WTC11 (cell line): ENCODE measurements around the gene FAM89A. TPM values are rescaled to one million over a fixed set of nuclear protein-coding genes. Genes with fewer than 3 reads are reported as not detected.

Experiments used
- ATAC-seq: fragments of 200-7000 bp; cut with Tn5 transposase; 2 replicates; pipeline ENCODE4 v1.10.0; 2021; ENCODE audit warnings: mild to moderate bottlenecking, moderate library complexity
- CTCF ChIA-PET: fragments of 300-600 bp; sonication (Branson Sonifier 250); formaldehyde crosslinking; loops from one replicate; lab custom pipeline; 2021; ENCODE audit warnings: antibody characterized with exemption; lab: Charles Lee
- POLR2A ChIA-PET: fragments of 350-600 bp; sonication (Branson Sonifier 250); formaldehyde crosslinking; loops from one replicate; lab custom pipeline; 2021; ENCODE audit warnings: antibody characterized with exemption; lab: Charles Lee
- DNase-seq: peaks from one replicate; pipeline ENCODE4 v3.0.0; 2021; ENCODE audit warnings: low spot score
- H3K27ac Mint-ChIP-seq: 2 replicates; pipeline ENCODE4 v1.8.0; 2021; ENCODE audit warnings: mixed read lengths
- H3K27me3 Mint-ChIP-seq: 2 replicates; pipeline ENCODE4 v1.8.0; 2021; ENCODE audit warnings: low read depth, mild to moderate bottlenecking, moderate library complexity, mixed read lengths
- H3K36me3 Mint-ChIP-seq: 2 replicates; pipeline ENCODE4 v1.8.0; 2021; ENCODE audit warnings: mixed read lengths
- H3K4me1 Mint-ChIP-seq: 2 replicates; pipeline ENCODE4 v1.8.0; 2022; ENCODE audit warnings: mixed read lengths
- H3K4me3 Mint-ChIP-seq: 2 replicates; pipeline ENCODE4 v1.8.0; 2021; ENCODE audit warnings: mild to moderate bottlenecking, moderate library complexity, mixed read lengths
- H3K9me3 Mint-ChIP-seq: 2 replicates; pipeline ENCODE4 v1.8.0; 2021; ENCODE audit warnings: mixed read lengths
- ARID4B ChIP-seq: sonication (generic); formaldehyde crosslinking; IDR thresholded peaks from 2 replicates; pipeline ENCODE4 v1.8.0; 2023; ENCODE audit warnings: missing genetic modification reagents, mild to moderate bottlenecking, borderline replicate concordance
- ATF2 ChIP-seq: sonication (generic); formaldehyde crosslinking; IDR thresholded peaks from 2 replicates; pipeline ENCODE4 v1.8.1; 2022; ENCODE audit warnings: low read depth, missing genetic modification reagents, borderline replicate concordance
- CBFB ChIP-seq: sonication (generic); formaldehyde crosslinking; IDR thresholded peaks from 2 replicates; pipeline ENCODE4 v1.8.1; 2022; ENCODE audit warnings: mild to moderate bottlenecking, low read depth, missing genetic modification reagents
- CDX4 ChIP-seq: fragments of 250-450 bp; sonication (Bioruptor Pico); IDR thresholded peaks from 2 replicates; pipeline ENCODE4 v1.9.0; 2021; ENCODE audit warnings: moderate library complexity, mild to moderate bottlenecking, inconsistent platforms, borderline replicate concordance
- ETV6 ChIP-seq: sonication (generic); formaldehyde crosslinking; IDR thresholded peaks from 2 replicates; pipeline ENCODE4 v1.8.1; 2022; ENCODE audit warnings: mild to moderate bottlenecking, missing genetic modification reagents
- FOXJ3 ChIP-seq: sonication (generic); formaldehyde crosslinking; IDR thresholded peaks from 2 replicates; pipeline ENCODE4 v1.9.0; 2021; ENCODE audit warnings: missing genetic modification reagents, mild to moderate bottlenecking, borderline replicate concordance
- HMGA2 ChIP-seq: fragments of 250-450 bp; sonication (Bioruptor Pico); IDR thresholded peaks from 2 replicates; pipeline ENCODE4 v1.4.0; 2021; ENCODE audit warnings: mild to moderate bottlenecking, moderate library complexity
- JUN ChIP-seq: sonication (generic); formaldehyde crosslinking; IDR thresholded peaks from 2 replicates; pipeline ENCODE4 v1.8.0; 2023; ENCODE audit warnings: mild to moderate bottlenecking, missing genetic modification reagents
- PRRX2 ChIP-seq: fragments of 250-450 bp; sonication (Bioruptor Pico); IDR thresholded peaks from 2 replicates; pipeline ENCODE4 v1.8.0; 2021; ENCODE audit warnings: mild to moderate bottlenecking
- SMAD4 ChIP-seq: sonication (generic); formaldehyde crosslinking; IDR thresholded peaks from 2 replicates; pipeline ENCODE4 v1.8.0; 2022; ENCODE audit warnings: mild to moderate bottlenecking, missing genetic modification reagents
- SP1 ChIP-seq: sonication (generic); formaldehyde crosslinking; conservative IDR thresholded peaks from 2 replicates; pipeline ENCODE4 v1.8.1; 2022; ENCODE audit warnings: missing genetic modification reagents
- STAT6 ChIP-seq: sonication (generic); formaldehyde crosslinking; conservative IDR thresholded peaks from 2 replicates; pipeline ENCODE4 v1.8.1; 2023; ENCODE audit warnings: mild to moderate bottlenecking, low read depth, missing genetic modification reagents, moderate library complexity
- TCF7 ChIP-seq: sonication (generic); formaldehyde crosslinking; IDR thresholded peaks from 2 replicates; pipeline ENCODE4 v1.8.0; 2022; ENCODE audit warnings: mild to moderate bottlenecking, low read depth, missing genetic modification reagents, moderate library complexity
- TP53 ChIP-seq: sonication (generic); formaldehyde crosslinking; IDR thresholded peaks from 2 replicates; pipeline ENCODE4 v1.8.1; 2023; ENCODE audit warnings: mild to moderate bottlenecking, missing genetic modification reagents
- ZNF423 ChIP-seq: fragments of 250-450 bp; sonication (Bioruptor Pico); IDR thresholded peaks from 2 replicates; pipeline ENCODE4 v2.1.2; 2022; ENCODE audit warnings: mild to moderate bottlenecking, moderate library complexity
- total RNA-seq: library from RNA; stranded (reverse); gene quantifications from 3 replicates; pipeline ENCODE4 v1.2.3, GENCODE V29; 2021
- TF ChIP-seq, protein P1 (sequence below): fragments of 250-450 bp; sonication (Bioruptor Pico); IDR thresholded peaks from 2 replicates; pipeline ENCODE4 v1.8.0; 2021; ENCODE audit warnings: mild to moderate bottlenecking
- TF ChIP-seq, protein P2 (sequence below): sonication (generic); formaldehyde crosslinking; IDR thresholded peaks from 2 replicates; pipeline ENCODE4 v1.8.0; 2023; ENCODE audit warnings: missing genetic modification reagents

The FAM89A gene
- total RNA-seq, 1 experiment from 2014 or later: 2.4 TPM

GRCh38 chr1:230975636-230976035 is 64.4 kb downstream of the FAM89A start:
- POLR2A ChIA-PET: interaction anchor here (0.7 kb wide), 1 partner anchor 281 kb away, joined by 3 read pairs; no protein-coding TSS in a partner anchor
- peaks cover 41% of the 10 kb centered on the region for H3K27me3 Mint-ChIP-seq
- DNase-seq (no peak), ATAC-seq (no peak)
- CTCF ChIA-PET: no interaction called here
- H3K27ac Mint-ChIP-seq: no peak overlapping the region
- H3K9me3 Mint-ChIP-seq: no peaks in the 10 kb centered on the region
- no peak for TF ChIP-seq SP1 (CRISPR knock-in tag)
- TF ChIP-seq TCF7 (CRISPR knock-in tag): no peak
- no peak for TF ChIP-seq ARID4B
- H3K4me3 Mint-ChIP-seq: no peak overlapping the region
- peaks cover 15% of the 10 kb centered on the region for H3K4me1 Mint-ChIP-seq
- H3K36me3 Mint-ChIP-seq: no peaks in the 10 kb centered on the region

GRCh38 chr1:230972855-230973271 is 67.2 kb downstream of the FAM89A start:
- POLR2A ChIA-PET: no interaction called here

More at GRCh38 chr1:230972855-230973271, 67.2 kb downstream of the FAM89A start:
- ATAC-seq (no peak), DNase-seq (no peak)
- Mint-ChIP-seq H3K9me3 (no peaks in the 10 kb centered on the region), H3K27ac (no peak overlapping the region), H3K36me3 (no peaks in the 10 kb centered on the region), H3K4me1 (peaks cover 5% of the 10 kb centered on the region), H3K4me3 (no peak overlapping the region), H3K27me3 (peaks cover 53% of the 10 kb centered on the region)
- TF ChIP-seq CBFB (no peak), ETV6 (no peak), ATF2 (no peak), ZNF423 (CRISPR knock-in tag) (no peak), HMGA2 (CRISPR knock-in tag) (no peak), FOXJ3 (CRISPR knock-in tag) (no peak), SMAD4 (no peak), PRRX2 (CRISPR knock-in tag) (no peak), STAT6 (CRISPR knock-in tag) (no peak), CDX4 (CRISPR knock-in tag) (no peak), TP53 (CRISPR knock-in tag) (no peak), JUN (CRISPR knock-in tag) (no peak)
- TF ChIP-seq, protein P1, sequence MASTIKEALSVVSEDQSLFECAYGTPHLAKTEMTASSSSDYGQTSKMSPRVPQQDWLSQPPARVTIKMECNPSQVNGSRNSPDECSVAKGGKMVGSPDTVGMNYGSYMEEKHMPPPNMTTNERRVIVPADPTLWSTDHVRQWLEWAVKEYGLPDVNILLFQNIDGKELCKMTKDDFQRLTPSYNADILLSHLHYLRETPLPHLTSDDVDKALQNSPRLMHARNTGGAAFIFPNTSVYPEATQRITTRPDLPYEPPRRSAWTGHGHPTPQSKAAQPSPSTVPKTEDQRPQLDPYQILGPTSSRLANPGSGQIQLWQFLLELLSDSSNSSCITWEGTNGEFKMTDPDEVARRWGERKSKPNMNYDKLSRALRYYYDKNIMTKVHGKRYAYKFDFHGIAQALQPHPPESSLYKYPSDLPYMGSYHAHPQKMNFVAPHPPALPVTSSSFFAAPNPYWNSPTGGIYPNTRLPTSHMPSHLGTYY (CRISPR knock-in tag): no peak
- TF ChIP-seq, protein P2, sequence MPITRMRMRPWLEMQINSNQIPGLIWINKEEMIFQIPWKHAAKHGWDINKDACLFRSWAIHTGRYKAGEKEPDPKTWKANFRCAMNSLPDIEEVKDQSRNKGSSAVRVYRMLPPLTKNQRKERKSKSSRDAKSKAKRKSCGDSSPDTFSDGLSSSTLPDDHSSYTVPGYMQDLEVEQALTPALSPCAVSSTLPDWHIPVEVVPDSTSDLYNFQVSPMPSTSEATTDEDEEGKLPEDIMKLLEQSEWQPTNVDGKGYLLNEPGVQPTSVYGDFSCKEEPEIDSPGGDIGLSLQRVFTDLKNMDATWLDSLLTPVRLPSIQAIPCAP (CRISPR knock-in tag): no peak
- CTCF ChIA-PET: no interaction called here
